ENCODE data around the gene ADH1B. TPM values are rescaled to one million over a fixed set of nuclear protein-coding genes. Genes with fewer than 3 reads are reported as not detected.

The ADH1B gene
- total RNA-seq, 1 experiment from 2014 or later: 1.0 TPM

GRCh38 chr4:99290848-99291786, 30.1 kb downstream of the ADH1B start, which contains the start of gene ADH1A:
TSS of gene ADH1A (minus strand) at chr4:99290985. CDS start at chr4:99290914, 71 bp downstream.
- TF ChIP-seq PRRX2 (CRISPR knock-in tag; IDR thresholded peaks at IDR 0.05): no peak
- no peak for TF ChIP-seq ERG (CRISPR knock-in tag; IDR thresholded peaks at IDR 0.05)
- TF ChIP-seq ATF3 (CRISPR knock-in tag; conservative IDR thresholded peaks at IDR 0.05): no peak
- no peak for TF ChIP-seq ZSCAN18 (CRISPR knock-in tag; IDR thresholded peaks at IDR 0.05)
- no peak for TF ChIP-seq E2F1 (CRISPR knock-in tag; IDR thresholded peaks at IDR 0.05)
- H3K27me3 Mint-ChIP-seq (ENCODE audit: low read depth): no peaks in the 10 kb centered on the region
- ChIA-PET CTCF (no interaction called here), POLR2A (no interaction called here)
- DNase-seq (ENCODE audit: low spot score) (no peak), ATAC-seq (no peak)
- H3K27ac Mint-ChIP-seq: no peak within 1 kb of the TSS
- peaks cover 12% of the 10 kb centered on the region for H3K36me3 Mint-ChIP-seq
- H3K9me3 Mint-ChIP-seq: peaks cover 32% of the 10 kb centered on the region
- H3K4me3 Mint-ChIP-seq: no peak within 1 kb of the TSS
- H3K4me1 Mint-ChIP-seq: no peaks in the 10 kb centered on the region

GRCh38 chr4:99285387-99285786, 35.8 kb downstream of the ADH1B start:
- CTCF ChIA-PET: no interaction called here
- no peak for DNase-seq (ENCODE audit: low spot score)
- Mint-ChIP-seq H3K9me3 (no peaks in the 10 kb centered on the region), H3K4me1 (no peaks in the 10 kb centered on the region), H3K36me3 (no peaks in the 10 kb centered on the region), H3K4me3 (no peak overlapping the region), H3K27ac (no peak overlapping the region), H3K27me3 (ENCODE audit: low read depth) (no peaks in the 10 kb centered on the region)
- POLR2A ChIA-PET: no interaction called here
- ATAC-seq: no peak
- TF ChIP-seq ZNF281 (CRISPR knock-in tag; IDR thresholded peaks at IDR 0.05) (no peak), JAZF1 (CRISPR knock-in tag; IDR thresholded peaks at IDR 0.05) (no peak), ZBTB21 (CRISPR knock-in tag; IDR thresholded peaks at IDR 0.05; ENCODE audit: borderline replicate concordance) (no peak), TEAD1 (CRISPR knock-in tag; IDR thresholded peaks at IDR 0.05) (no peak), ELF4 (CRISPR knock-in tag; IDR thresholded peaks at IDR 0.05; ENCODE audit: low read depth) (no peak), CREM (CRISPR knock-in tag; IDR thresholded peaks at IDR 0.05) (no peak), KAT7 (CRISPR knock-in tag; IDR thresholded peaks at IDR 0.05; ENCODE audit: borderline replicate concordance) (no peak), SP1 (CRISPR knock-in tag; conservative IDR thresholded peaks at IDR 0.05) (no peak), IRF2 (CRISPR knock-in tag; IDR thresholded peaks at IDR 0.05; ENCODE audit: borderline replicate concordance, low read depth) (no peak), ZNF317 (CRISPR knock-in tag; IDR thresholded peaks at IDR 0.05; ENCODE audit: borderline replicate concordance, low read depth) (no peak), TP53 (CRISPR knock-in tag; IDR thresholded peaks at IDR 0.05) (no peak), E2F4 (CRISPR knock-in tag; IDR thresholded peaks at IDR 0.05; ENCODE audit: borderline replicate concordance, low read depth) (no peak), USF2 (CRISPR knock-in tag; IDR thresholded peaks at IDR 0.05) (no peak), EMX1 (CRISPR knock-in tag; IDR thresholded peaks at IDR 0.05) (no peak), IRF1 (CRISPR knock-in tag; IDR thresholded peaks at IDR 0.05) (no peak), ZNF121 (CRISPR knock-in tag; IDR thresholded peaks at IDR 0.05) (no peak), ZNF219 (CRISPR knock-in tag; IDR thresholded peaks at IDR 0.05; ENCODE audit: borderline replicate concordance) (no peak)

Data from WTC11 (cell line).